GM18873 (cell line): ENCODE measurements around the gene EEA1.
"Not testable (repeated sequence)": the region's sequence is repeated elsewhere in the genome, so short reads cannot be mapped to it uniquely, and the experiment has no call there.

Source experiments
- ATAC-seq: cut with Tn5 transposase; IDR thresholded peaks from one replicate; pipeline ENCODE4 v1.9.1; 2021; ENCODE audit warnings: mild to moderate bottlenecking, moderate library complexity, moderate number of reproducible peaks; ENCODE audit not compliant: unreplicated experiment, low FRiP score

Gene EEA1

GRCh38 chr12:92928962-92929915, at the start of gene EEA1:
Gene EEA1 (minus strand): TSS chr12:92929295. CDS start chr12:92929066, 229 bp downstream.
- ATAC-seq, result peak; percentile 86

GRCh38 chr12:92978607-92979006, 49.5 kb upstream of the EEA1 start:
- ATAC-seq, result no peak

- no peak for ATAC-seq
Measured at GRCh38 chr12:92977326-92977725, 48.2 kb upstream of the EEA1 start.

GRCh38 chr12:92974759-92975158, 45.7 kb upstream of the EEA1 start:
- ATAC-seq, result no peak

- peak; percentile 28 for ATAC-seq
Measured at GRCh38 chr12:92973614-92974013, 44.5 kb upstream of the EEA1 start.

- ATAC-seq, result no peak
Measured at GRCh38 chr12:92971859-92972524, 42.9 kb upstream of the EEA1 start.

- ATAC-seq, result no peak
Measured at GRCh38 chr12:92968176-92968813, 39.2 kb upstream of the EEA1 start.

GRCh38 chr12:92964378-92964777, 35.3 kb upstream of the EEA1 start:
- not testable (repeated sequence) for ATAC-seq

- ATAC-seq, result no peak
Measured at GRCh38 chr12:92961949-92962348, 32.9 kb upstream of the EEA1 start.

GRCh38 chr12:92955997-92956663, 27.0 kb upstream of the EEA1 start:
- ATAC-seq, result no peak

- no peak for ATAC-seq
Measured at GRCh38 chr12:92953747-92954146, 24.7 kb upstream of the EEA1 start.

GRCh38 chr12:92952394-92952793, 23.3 kb upstream of the EEA1 start:
- no peak for ATAC-seq

- no peak for ATAC-seq
Measured at GRCh38 chr12:92951006-92951405, 21.9 kb upstream of the EEA1 start.

- ATAC-seq, result no peak
Measured at GRCh38 chr12:92950011-92950410, 20.9 kb upstream of the EEA1 start.

- ATAC-seq, result no peak
Measured at GRCh38 chr12:92949466-92949865, 20.4 kb upstream of the EEA1 start.

GRCh38 chr12:92947589-92948215, 18.6 kb upstream of the EEA1 start:
- ATAC-seq, result no peak

- no peak for ATAC-seq
Measured at GRCh38 chr12:92945659-92946220, 16.6 kb upstream of the EEA1 start.

- no peak for ATAC-seq
Measured at GRCh38 chr12:92943482-92944250, 14.6 kb upstream of the EEA1 start.

- ATAC-seq, result no peak
Measured at GRCh38 chr12:92942905-92943304, 13.8 kb upstream of the EEA1 start.
